Keratinocyte (primary cell): Measurements from ENCODE around the gene GLYAT.

Source experiments
- CTCF ChIP-seq, 3 experiments: IDR thresholded peaks in 1 of 3; conservative IDR thresholded peaks in 1 of 3; optimal IDR thresholded peaks in 1 of 3; 2 replicates in 2 of 3; 3 replicates in 1 of 3; pipeline versions ENCODE3 to v1.5.1; 2011; ENCODE audit warnings: low read length in 3 of 3, mild to moderate bottlenecking in 3 of 3, moderate library complexity in 2 of 3, control low read depth in 1 of 3, inconsistent platforms in 1 of 3; ENCODE audit not compliant: insufficient read depth in 2 of 3; ENCODE audit errors: extremely low read depth in 1 of 3
- EZH2 ChIP-seq: IDR thresholded peaks from one replicate; pipeline ENCODE4 v1.6.1; 2012; ENCODE audit warnings: inconsistent platforms, mild to moderate bottlenecking, low read length, moderate library complexity

GRCh38 chr11:58773337-58773736 lies 41.6 kb upstream of the GLYAT start:
- TF ChIP-seq CTCF (optimal IDR thresholded peaks at IDR 0.05 in 1 of 3, IDR thresholded peaks at IDR 0.05 in 1 of 3, conservative IDR thresholded peaks at IDR 0.05 in 1 of 3; ENCODE audit: extremely low read depth in 1 of 3, insufficient read depth in 2 of 3, low read length in 3 of 3) (no peak), EZH2 (no peak)
